ENCODE measurements around the gene IRS2.

Gene IRS2

DNA sequence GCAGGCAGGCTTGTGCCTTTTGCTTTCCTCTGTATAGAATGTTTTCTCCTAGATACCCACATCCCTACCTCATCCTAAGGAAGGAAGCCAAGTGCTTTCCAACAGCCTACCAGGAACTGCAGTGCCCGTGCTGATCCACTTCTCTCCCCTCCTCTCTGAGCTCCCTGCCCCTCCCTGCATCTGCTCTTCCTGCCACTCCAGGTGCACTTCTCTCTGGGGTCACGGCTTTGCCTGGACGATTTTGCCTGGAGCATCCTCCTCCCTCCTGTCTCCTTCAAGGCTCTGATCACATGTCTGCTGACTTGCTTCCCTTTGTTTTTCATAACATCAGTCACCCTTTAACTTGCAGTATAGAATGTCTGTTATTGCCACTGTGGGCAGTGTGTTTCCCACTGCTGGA is 34.7 kb upstream of the IRS2 start:
- H3K4me3 ChIP-seq (ENCODE audit: control insufficient read depth, low read depth, low read length), result no peak overlapping the region
- TF ChIP-seq, protein P1, sequence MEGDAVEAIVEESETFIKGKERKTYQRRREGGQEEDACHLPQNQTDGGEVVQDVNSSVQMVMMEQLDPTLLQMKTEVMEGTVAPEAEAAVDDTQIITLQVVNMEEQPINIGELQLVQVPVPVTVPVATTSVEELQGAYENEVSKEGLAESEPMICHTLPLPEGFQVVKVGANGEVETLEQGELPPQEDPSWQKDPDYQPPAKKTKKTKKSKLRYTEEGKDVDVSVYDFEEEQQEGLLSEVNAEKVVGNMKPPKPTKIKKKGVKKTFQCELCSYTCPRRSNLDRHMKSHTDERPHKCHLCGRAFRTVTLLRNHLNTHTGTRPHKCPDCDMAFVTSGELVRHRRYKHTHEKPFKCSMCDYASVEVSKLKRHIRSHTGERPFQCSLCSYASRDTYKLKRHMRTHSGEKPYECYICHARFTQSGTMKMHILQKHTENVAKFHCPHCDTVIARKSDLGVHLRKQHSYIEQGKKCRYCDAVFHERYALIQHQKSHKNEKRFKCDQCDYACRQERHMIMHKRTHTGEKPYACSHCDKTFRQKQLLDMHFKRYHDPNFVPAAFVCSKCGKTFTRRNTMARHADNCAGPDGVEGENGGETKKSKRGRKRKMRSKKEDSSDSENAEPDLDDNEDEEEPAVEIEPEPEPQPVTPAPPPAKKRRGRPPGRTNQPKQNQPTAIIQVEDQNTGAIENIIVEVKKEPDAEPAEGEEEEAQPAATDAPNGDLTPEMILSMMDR (conservative IDR thresholded peaks at IDR 0.05; ENCODE audit: control insufficient read depth, insufficient read depth, low read depth, low read length), result no peak
- no peak for DNase-seq (ENCODE audit: low read depth)

DNA sequence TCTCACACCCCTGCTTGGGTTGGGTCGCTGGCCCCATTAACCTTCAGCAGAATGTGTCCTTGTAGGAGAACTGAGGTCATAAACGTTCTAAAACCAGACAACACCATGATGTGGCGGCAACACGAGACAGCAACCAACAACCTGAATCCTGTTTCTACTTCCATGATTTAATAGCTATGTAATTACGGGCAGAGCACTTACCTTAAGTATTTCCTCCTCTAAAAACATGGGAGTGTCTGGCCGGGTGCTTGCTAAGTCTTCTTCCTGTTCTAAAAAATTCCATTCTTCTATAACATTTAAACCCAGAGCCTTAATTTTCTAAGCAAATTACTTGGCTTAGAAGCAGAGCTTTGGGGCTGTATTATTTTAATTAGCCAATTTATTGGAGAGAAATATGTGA is 33.5 kb upstream of the IRS2 start:
- H3K4me3 ChIP-seq (ENCODE audit: control insufficient read depth, low read depth, low read length), result no peak overlapping the region
- no peak for DNase-seq (ENCODE audit: low read depth)
- TF ChIP-seq, protein P1 (conservative IDR thresholded peaks at IDR 0.05; ENCODE audit: control insufficient read depth, insufficient read depth, low read depth, low read length), result no peak

DNA sequence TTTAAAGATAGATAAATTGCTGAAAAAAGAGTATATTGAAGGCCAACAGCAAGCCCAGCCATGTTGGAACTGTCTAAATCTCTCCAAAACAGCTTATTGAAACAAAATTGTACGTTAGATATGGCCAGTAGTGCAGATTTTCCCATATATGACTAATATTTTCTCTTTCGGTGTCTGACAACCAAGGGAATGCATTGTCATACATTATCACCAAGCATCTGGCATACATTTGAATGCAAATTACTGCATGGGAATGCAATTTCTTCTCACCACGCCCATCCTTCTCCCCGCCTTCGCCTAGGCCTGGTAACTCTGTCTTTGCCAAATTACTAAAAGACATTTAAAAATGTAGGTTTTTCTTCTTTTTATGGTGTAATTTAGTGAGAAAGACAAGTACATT is 32.5 kb upstream of the IRS2 start:
- no peak overlapping the region for H3K4me3 ChIP-seq (ENCODE audit: control insufficient read depth, low read depth, low read length)
- DNase-seq (ENCODE audit: low read depth), result peak; percentile 46
- TF ChIP-seq, protein P1 (conservative IDR thresholded peaks at IDR 0.05; ENCODE audit: control insufficient read depth, insufficient read depth, low read depth, low read length), result no peak

DNA sequence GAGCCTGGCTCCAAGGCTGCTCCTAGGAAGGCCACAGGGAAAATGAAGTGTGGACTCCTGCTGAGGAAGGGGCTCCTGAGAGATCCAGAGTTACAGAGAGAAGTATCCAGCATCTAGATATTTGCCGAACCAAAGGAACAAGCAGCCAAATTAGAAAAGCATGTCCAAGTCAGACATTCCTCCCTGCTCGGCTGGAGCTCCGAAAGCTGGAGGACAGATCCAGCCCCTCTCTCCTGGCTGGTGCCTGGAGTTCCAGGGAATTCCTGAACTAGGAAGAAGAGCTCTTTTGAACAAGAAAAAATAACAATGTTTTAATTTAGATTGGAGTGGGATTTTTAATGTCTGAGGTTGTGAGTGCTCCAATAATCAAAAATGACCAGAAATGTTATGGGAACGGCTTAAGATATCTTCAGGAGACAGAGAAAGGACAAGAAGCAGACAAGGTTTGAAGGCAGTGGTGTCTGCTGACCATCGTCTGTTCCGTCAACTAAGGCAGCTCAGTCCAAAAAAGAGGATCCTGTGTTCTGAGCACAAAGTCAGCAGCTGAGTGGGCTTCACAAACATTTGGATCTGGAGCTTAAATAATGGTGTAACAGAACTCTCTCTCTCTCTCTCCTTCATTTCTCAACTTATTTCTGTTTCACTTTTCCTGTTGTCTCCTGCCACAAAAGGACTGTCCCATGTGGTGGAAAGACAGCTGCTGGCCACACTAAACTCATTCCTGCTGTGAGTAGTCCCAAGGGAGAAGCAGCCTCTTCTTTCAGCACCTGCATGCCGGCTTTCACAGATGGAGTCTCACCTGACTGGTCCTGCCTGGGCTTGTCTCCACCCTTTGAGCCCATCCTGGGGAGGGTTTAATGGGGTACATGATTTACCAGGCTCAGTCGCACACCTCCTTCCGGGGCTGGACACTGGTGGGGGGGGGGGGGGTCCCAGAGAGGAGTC is 31.5 kb upstream of the IRS2 start:
- DNase-seq (ENCODE audit: low read depth), result no peak
- H3K4me3 ChIP-seq (ENCODE audit: control insufficient read depth, low read depth, low read length), result no peak overlapping the region
- TF ChIP-seq, protein P1 (conservative IDR thresholded peaks at IDR 0.05; ENCODE audit: control insufficient read depth, insufficient read depth, low read depth, low read length), result no peak

DNA sequence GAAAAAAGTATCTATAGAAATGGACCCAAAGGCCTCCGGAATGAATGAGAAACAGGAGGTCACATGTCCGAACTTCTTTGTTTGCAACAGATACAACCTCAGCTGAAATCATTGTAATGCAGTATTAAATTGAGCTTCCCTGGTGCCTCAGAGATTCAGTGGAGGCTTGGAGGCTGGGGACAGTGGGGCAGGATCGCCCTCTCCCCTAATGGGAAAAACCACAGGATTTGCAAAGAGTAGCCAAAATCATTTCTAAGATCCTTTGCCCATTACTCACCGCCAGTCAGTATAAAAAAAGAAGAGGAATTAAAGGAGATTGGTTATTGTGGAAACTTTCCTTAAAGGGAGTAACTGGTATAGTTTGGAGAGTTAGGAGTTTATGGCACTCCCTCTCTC is 30.4 kb upstream of the IRS2 start:
- peak; percentile 52 for DNase-seq (ENCODE audit: low read depth)
- TF ChIP-seq, protein P1 (conservative IDR thresholded peaks at IDR 0.05; ENCODE audit: control insufficient read depth, insufficient read depth, low read depth, low read length), result no peak
- no peak overlapping the region for H3K4me3 ChIP-seq (ENCODE audit: control insufficient read depth, low read depth, low read length)

DNA sequence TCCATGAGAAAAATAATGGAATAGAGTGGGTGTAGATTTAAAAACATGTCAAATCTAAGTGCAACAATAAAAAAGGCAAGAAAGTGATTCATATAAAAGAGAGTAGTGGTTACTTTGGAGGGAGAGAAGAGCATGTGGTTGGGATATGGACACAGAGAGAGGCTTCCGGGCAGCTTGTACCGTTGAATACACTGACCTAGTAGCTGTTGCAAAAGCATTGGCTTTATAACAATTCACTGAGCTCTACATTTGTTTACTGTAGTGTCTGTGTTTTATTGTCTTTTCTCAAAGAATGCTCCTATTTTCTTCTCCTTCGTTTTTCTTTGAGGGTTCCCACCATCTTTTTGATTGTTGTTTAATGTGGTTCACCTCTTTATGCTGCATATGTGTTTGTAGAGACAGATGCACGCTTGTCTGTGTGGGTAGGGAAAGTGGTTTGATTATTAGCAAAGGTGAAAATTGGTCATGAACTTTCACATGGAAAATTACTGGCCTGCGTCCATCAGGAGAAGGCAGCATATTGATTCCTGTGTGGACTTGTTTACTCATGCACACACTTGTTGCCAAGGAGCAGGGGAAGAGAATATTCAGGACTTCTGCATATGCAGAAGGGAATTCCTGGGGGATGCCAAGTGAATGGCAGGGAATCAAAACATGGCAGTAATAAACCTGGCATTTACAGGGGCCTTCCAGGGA is 29.9 kb upstream of the IRS2 start:
- H3K4me3 ChIP-seq (ENCODE audit: control insufficient read depth, low read depth, low read length), result no peak overlapping the region
- TF ChIP-seq, protein P1 (conservative IDR thresholded peaks at IDR 0.05; ENCODE audit: control insufficient read depth, insufficient read depth, low read depth, low read length), result no peak
- DNase-seq (ENCODE audit: low read depth), result peak; percentile 22
